ENCODE data around the gene DNAJB2.

GRCh38 chr2:219296142-219296541 is 17.0 kb downstream of the DNAJB2 start:
- TF ChIP-seq POLR2AphosphoS5 (IDR thresholded peaks at IDR 0.05) (no peak), POLR2A (IDR thresholded peaks at IDR 0.05) (no peak), EP300 (IDR thresholded peaks at IDR 0.05) (no peak)
- TF ChIP-seq, protein P1, sequence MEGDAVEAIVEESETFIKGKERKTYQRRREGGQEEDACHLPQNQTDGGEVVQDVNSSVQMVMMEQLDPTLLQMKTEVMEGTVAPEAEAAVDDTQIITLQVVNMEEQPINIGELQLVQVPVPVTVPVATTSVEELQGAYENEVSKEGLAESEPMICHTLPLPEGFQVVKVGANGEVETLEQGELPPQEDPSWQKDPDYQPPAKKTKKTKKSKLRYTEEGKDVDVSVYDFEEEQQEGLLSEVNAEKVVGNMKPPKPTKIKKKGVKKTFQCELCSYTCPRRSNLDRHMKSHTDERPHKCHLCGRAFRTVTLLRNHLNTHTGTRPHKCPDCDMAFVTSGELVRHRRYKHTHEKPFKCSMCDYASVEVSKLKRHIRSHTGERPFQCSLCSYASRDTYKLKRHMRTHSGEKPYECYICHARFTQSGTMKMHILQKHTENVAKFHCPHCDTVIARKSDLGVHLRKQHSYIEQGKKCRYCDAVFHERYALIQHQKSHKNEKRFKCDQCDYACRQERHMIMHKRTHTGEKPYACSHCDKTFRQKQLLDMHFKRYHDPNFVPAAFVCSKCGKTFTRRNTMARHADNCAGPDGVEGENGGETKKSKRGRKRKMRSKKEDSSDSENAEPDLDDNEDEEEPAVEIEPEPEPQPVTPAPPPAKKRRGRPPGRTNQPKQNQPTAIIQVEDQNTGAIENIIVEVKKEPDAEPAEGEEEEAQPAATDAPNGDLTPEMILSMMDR (IDR thresholded peaks at IDR 0.05), result no peak

Measured in sigmoid colon (tissue), 4 donors.